ENCODE measurements around the gene CYP2U1.

The CYP2U1 gene

DNA sequence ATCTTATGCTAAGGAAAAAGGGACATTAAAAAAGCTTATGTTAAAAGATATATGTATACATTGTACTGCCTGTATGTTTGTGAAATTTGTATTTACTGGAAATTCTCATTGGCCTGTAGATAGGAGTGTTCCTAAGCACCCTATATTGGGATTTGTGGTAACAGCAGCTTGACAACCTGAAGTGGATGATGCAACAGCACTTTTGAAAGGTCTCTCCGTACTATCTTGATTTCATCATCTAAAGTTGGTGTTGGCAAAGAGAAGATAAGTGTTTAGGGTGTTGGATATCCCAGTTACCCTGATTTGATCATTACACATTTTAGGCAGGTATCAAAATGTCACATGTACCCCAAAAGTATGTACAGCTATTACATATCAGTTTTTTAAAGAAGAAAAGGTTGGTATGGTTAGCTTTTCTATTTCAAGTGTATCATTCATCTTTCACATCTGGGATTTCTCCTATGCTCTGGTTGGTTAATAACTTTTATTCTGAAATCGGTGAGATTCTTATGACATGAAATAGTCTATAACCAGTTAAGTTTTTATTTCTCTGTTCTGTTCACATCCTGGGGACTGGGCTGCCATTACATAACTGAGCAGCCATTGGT is 68.7 kb downstream of the CYP2U1 start:
- ChIA-PET CTCF (no interaction called here), POLR2A (no interaction called here)
- TF ChIP-seq HDGF (IDR thresholded peaks at IDR 0.05; ENCODE audit: borderline replicate concordance) (no peak), ZNF384 (IDR thresholded peaks at IDR 0.05) (no peak), SP1 (IDR thresholded peaks at IDR 0.05) (no peak), FOXM1 (IDR thresholded peaks at IDR 0.05; ENCODE audit: borderline replicate concordance) (no peak), FOXA1 (IDR thresholded peaks at IDR 0.05) (no peak), ELF4 (IDR thresholded peaks at IDR 0.05) (no peak), BHLHE40 (IDR thresholded peaks at IDR 0.05; ENCODE audit: borderline replicate concordance) (no peak), LEF1 (IDR thresholded peaks at IDR 0.05; ENCODE audit: borderline replicate concordance) (no peak), CTBP1 (IDR thresholded peaks at IDR 0.05; ENCODE audit: borderline replicate concordance) (no peak), SUZ12 (IDR thresholded peaks at IDR 0.05) (no peak)
- TF ChIP-seq, protein P1, sequence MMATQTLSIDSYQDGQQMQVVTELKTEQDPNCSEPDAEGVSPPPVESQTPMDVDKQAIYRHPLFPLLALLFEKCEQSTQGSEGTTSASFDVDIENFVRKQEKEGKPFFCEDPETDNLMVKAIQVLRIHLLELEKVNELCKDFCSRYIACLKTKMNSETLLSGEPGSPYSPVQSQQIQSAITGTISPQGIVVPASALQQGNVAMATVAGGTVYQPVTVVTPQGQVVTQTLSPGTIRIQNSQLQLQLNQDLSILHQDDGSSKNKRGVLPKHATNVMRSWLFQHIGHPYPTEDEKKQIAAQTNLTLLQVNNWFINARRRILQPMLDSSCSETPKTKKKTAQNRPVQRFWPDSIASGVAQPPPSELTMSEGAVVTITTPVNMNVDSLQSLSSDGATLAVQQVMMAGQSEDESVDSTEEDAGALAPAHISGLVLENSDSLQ (IDR thresholded peaks at IDR 0.05), result no peak
- no peak for DNase-seq (ENCODE audit: extremely low spot score)

DNA sequence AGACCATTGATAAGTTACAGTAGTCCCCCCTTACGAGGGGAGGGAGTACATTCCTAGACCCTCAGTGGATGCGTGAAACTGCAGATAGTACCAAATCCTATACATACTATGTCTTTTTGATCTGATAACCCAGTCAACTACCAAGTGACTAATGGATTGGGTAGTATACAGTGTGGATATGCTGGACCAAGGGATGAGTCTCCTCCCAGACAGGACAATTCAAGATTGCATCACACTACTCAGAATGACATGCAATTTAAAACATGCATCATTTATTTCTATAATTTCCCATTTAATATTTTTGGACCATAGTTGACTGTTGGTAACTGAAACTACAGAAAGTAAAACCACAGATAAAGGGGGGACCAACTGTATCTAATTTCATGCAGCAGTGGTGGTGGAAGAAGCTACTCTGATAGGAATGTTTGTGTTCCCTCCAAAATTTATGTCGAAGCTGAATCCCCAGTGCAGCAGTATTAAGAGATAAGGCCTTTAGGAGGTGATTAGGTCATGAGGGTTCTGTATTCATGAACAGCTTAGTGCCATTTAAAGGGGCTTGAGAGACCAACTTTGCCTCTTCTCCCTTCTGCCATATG is 70.3 kb downstream of the CYP2U1 start:
- DNase-seq (ENCODE audit: extremely low spot score), result no peak
- TF ChIP-seq SUZ12 (IDR thresholded peaks at IDR 0.05), result no peak
- TF ChIP-seq SP1 (IDR thresholded peaks at IDR 0.05), result no peak
- no peak for TF ChIP-seq FOXK2 (IDR thresholded peaks at IDR 0.05)
- TF ChIP-seq HDGF (IDR thresholded peaks at IDR 0.05; ENCODE audit: borderline replicate concordance), result no peak
- TF ChIP-seq LEF1 (IDR thresholded peaks at IDR 0.05; ENCODE audit: borderline replicate concordance), result no peak
- no peak for TF ChIP-seq ARNT (IDR thresholded peaks at IDR 0.05)
- no peak for TF ChIP-seq BHLHE40 (IDR thresholded peaks at IDR 0.05; ENCODE audit: borderline replicate concordance)
- no peak for TF ChIP-seq TARDBP (IDR thresholded peaks at IDR 0.05)
- no peak for TF ChIP-seq FOXM1 (IDR thresholded peaks at IDR 0.05; ENCODE audit: borderline replicate concordance)
- TF ChIP-seq L3MBTL2 (conservative IDR thresholded peaks at IDR 0.05), result no peak
- TF ChIP-seq CTBP1 (IDR thresholded peaks at IDR 0.05; ENCODE audit: borderline replicate concordance), result no peak
- TF ChIP-seq, protein P1 (IDR thresholded peaks at IDR 0.05), result no peak
- no peak for TF ChIP-seq ZNF384 (IDR thresholded peaks at IDR 0.05)
- no peak for TF ChIP-seq ELF4 (IDR thresholded peaks at IDR 0.05)
- TF ChIP-seq NFRKB (IDR thresholded peaks at IDR 0.05), result no peak
- TF ChIP-seq FOXA1 (IDR thresholded peaks at IDR 0.05), result no peak
- ChIA-PET POLR2A (interaction anchor here (1.3 kb wide), 1 partner anchor 11 kb away, joined by 3 read pairs; no protein-coding TSS in a partner anchor), CTCF (interaction anchor here (1.8 kb wide), 1 partner anchor 17 kb away, joined by 6 read pairs; no protein-coding TSS in a partner anchor)
